ENCODE data around the gene KCNG3.

DNA sequence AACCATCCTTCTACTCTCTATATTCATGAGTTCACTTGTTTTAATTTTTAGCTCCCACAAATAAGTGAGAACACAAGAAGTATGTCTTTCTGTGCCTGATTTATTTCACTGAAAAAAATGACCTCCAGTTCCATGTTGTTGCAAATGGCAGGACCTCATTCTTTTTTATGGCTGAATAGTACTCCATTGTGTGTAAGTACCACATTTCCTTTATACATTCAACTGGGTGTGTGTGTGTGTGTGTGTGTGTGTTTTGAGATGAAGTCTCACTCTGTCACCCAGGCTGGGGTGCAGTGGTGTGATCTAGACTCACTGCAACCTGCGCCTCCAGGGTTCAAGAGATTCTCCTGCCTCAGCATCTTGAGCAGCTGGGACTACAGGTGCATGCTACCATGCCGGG, 41.2 kb downstream of the KCNG3 start:
- TF ChIP-seq, protein P1, sequence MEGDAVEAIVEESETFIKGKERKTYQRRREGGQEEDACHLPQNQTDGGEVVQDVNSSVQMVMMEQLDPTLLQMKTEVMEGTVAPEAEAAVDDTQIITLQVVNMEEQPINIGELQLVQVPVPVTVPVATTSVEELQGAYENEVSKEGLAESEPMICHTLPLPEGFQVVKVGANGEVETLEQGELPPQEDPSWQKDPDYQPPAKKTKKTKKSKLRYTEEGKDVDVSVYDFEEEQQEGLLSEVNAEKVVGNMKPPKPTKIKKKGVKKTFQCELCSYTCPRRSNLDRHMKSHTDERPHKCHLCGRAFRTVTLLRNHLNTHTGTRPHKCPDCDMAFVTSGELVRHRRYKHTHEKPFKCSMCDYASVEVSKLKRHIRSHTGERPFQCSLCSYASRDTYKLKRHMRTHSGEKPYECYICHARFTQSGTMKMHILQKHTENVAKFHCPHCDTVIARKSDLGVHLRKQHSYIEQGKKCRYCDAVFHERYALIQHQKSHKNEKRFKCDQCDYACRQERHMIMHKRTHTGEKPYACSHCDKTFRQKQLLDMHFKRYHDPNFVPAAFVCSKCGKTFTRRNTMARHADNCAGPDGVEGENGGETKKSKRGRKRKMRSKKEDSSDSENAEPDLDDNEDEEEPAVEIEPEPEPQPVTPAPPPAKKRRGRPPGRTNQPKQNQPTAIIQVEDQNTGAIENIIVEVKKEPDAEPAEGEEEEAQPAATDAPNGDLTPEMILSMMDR (conservative IDR thresholded peaks at IDR 0.05): no peak
- TF ChIP-seq ZFX (IDR thresholded peaks at IDR 0.05): no peak
